22Rv1 (cell line): ENCODE measurements around the gene NBEAL2.

Source experiments
- CTCF ChIP-seq: fragments of 450-650 bp; IDR thresholded peaks from 2 replicates; pipeline ENCODE4 v1.5.1; 2017; ENCODE audit warnings: mild to moderate bottlenecking
- ZFX ChIP-seq: fragments of 450-650 bp; IDR thresholded peaks from 2 replicates; pipeline ENCODE4 v1.6.1; 2017; ENCODE audit warnings: antibody characterized with exemption, borderline replicate concordance

GRCh38 chr3:46986782-46987310, 7.4 kb downstream of the NBEAL2 start:
- TF ChIP-seq CTCF, result no peak
- no peak for TF ChIP-seq ZFX
